ENCODE data around the gene FAM20A.

DNA sequence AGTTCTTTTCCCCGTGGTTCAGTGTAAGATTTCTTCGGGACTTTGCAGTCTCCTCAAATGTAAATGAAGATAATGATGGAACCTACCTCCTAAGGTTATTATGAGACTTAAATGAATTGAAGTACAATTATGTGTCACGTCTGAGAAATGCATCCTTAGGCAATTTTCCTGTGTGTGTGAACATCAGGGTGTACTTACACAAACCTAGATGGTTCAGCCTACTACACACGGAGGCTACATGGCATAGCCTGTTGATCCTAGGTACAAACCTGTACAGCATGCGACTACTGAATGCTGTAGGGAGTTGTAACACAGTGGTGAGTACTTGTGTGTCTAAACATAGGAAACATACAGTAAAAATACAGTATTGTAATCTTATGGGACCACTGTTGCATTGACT lies 1.1 kb upstream of the FAM20A start:
- TF ChIP-seq, protein P1, sequence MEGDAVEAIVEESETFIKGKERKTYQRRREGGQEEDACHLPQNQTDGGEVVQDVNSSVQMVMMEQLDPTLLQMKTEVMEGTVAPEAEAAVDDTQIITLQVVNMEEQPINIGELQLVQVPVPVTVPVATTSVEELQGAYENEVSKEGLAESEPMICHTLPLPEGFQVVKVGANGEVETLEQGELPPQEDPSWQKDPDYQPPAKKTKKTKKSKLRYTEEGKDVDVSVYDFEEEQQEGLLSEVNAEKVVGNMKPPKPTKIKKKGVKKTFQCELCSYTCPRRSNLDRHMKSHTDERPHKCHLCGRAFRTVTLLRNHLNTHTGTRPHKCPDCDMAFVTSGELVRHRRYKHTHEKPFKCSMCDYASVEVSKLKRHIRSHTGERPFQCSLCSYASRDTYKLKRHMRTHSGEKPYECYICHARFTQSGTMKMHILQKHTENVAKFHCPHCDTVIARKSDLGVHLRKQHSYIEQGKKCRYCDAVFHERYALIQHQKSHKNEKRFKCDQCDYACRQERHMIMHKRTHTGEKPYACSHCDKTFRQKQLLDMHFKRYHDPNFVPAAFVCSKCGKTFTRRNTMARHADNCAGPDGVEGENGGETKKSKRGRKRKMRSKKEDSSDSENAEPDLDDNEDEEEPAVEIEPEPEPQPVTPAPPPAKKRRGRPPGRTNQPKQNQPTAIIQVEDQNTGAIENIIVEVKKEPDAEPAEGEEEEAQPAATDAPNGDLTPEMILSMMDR (conservative IDR thresholded peaks at IDR 0.05; ENCODE audit: low read depth, low read length) = no peak
- no peak for TF ChIP-seq EZH2 (IDR thresholded peaks at IDR 0.05; ENCODE audit: low read length, unreplicated experiment)
